ENCODE results near the gene ALS2CL.

Gene ALS2CL

GRCh38 chr3:46701181-46701939, 7.9 kb upstream of the ALS2CL start, which contains the start of gene TMIE:
TSS of gene TMIE (plus strand) at chr3:46701392. CDS start at chr3:46701488, 96 bp downstream.
- FAIRE-seq, result no peak

GRCh38 chr3:46700772-46701171, 7.3 kb upstream of the ALS2CL start:
- no peak for FAIRE-seq

- no peak for FAIRE-seq
These were observed 6.4 kb upstream of the ALS2CL start for GRCh38 chr3:46699676-46700523.

GRCh38 chr3:46695962-46696894, 2.7 kb upstream of the ALS2CL start:
- FAIRE-seq, result no peak

- FAIRE-seq, result no peak
These were observed 1.9 kb upstream of the ALS2CL start for GRCh38 chr3:46695177-46695961.

- FAIRE-seq, result no peak
These were observed 1.0 kb upstream of the ALS2CL start for GRCh38 chr3:46694520-46694919.

GRCh38 chr3:46693892-46694226, 380 bp upstream of the ALS2CL start:
- no peak for FAIRE-seq

- no peak for FAIRE-seq
These were observed 901 bp downstream of the ALS2CL start for GRCh38 chr3:46692566-46692990.

GRCh38 chr3:46690798-46691197, 2.7 kb downstream of the ALS2CL start:
- no peak for FAIRE-seq

- FAIRE-seq, result no peak
These were observed 8.0 kb downstream of the ALS2CL start for GRCh38 chr3:46685446-46685845.

GRCh38 chr3:46684891-46685290, 8.6 kb downstream of the ALS2CL start:
- FAIRE-seq, result no peak

GRCh38 chr3:46682974-46683373, 10.5 kb downstream of the ALS2CL start:
- FAIRE-seq, result no peak

GRCh38 chr3:46681856-46682540, 11.5 kb downstream of the ALS2CL start:
- FAIRE-seq, result no peak

GRCh38 chr3:46681387-46681786, 12.1 kb downstream of the ALS2CL start:
- no peak for FAIRE-seq

- no peak for FAIRE-seq
These were observed 13.1 kb downstream of the ALS2CL start for GRCh38 chr3:46680298-46680826.

- FAIRE-seq, result no peak
These were observed 13.8 kb downstream of the ALS2CL start for GRCh38 chr3:46679681-46680080.

GRCh38 chr3:46678280-46678679, 15.2 kb downstream of the ALS2CL start:
- no peak for FAIRE-seq

- FAIRE-seq, result no peak
These were observed 16.1 kb downstream of the ALS2CL start for GRCh38 chr3:46677411-46677726.

- no peak for FAIRE-seq
These were observed 16.7 kb downstream of the ALS2CL start for GRCh38 chr3:46676601-46677410.

GRCh38 chr3:46675843-46676567, 17.5 kb downstream of the ALS2CL start:
- FAIRE-seq, result no peak

All from TTC549 (cell line).